ENCODE results near the gene NFIL3. TPM values are rescaled to one million over a fixed set of nuclear protein-coding genes. Genes with fewer than 3 reads are reported as not detected.

The NFIL3 gene
- total RNA-seq, 2 experiments from 2014 or later: 6.2 to 11.9 TPM

- H3K79me2 ChIP-seq (ENCODE audit: insufficient read depth, low read depth, low read length): no peaks in the 10 kb centered on the region
- H3K4me1 ChIP-seq (ENCODE audit: insufficient read depth, low read length, poor library complexity, severe bottlenecking): peaks cover 10% of the 10 kb centered on the region
- ChIA-PET POLR2A (interaction anchor here (0.9 to 1.0 kb wide), 2 partner anchors 395 to 514 kb away, joined by 3 to 4 read pairs; no protein-coding TSS in a partner anchor), CTCF (ENCODE audit: unreplicated experiment) (no interaction called here)
- no peak for DNase-seq (ENCODE audit: low spot score)
- no peaks in the 10 kb centered on the region for H3K36me3 ChIP-seq (ENCODE audit: insufficient read depth, low read length)
- H3K4me2 ChIP-seq (ENCODE audit: low read length): no peak overlapping the region
- H3K9me2 ChIP-seq (ENCODE audit: insufficient read depth, low read length): no peaks in the 10 kb centered on the region
- no peak overlapping the region for H3K27ac ChIP-seq (ENCODE audit: low read depth, low read length, poor library complexity, severe bottlenecking)
- BruUV-seq (replicated peaks): no TSS peak
- H2AFZ ChIP-seq (ENCODE audit: low read length): no peak overlapping the region
- intact Hi-C loops (cut with micrococcal nuclease; ENCODE audit: unreplicated experiment): no loop called here
- H3K4me3 ChIP-seq (ENCODE audit: low read depth, low read length, poor library complexity, severe bottlenecking): no peak overlapping the region
- no peaks in the 10 kb centered on the region for H4K20me1 ChIP-seq (ENCODE audit: insufficient read depth, low read length)
- H3K9me3 ChIP-seq (ENCODE audit: low read length): no peaks in the 10 kb centered on the region
- TF ChIP-seq EZH2phosphoT487 (IDR thresholded peaks at IDR 0.05; ENCODE audit: borderline replicate concordance, low read depth, low read length) (no peak), CTCF (conservative IDR thresholded peaks at IDR 0.05; ENCODE audit: low read length) (no peak)
These were observed 5.9 kb upstream of the NFIL3 start for GRCh38 chr9:91429501-91429900.

GRCh38 chr9:91428927-91429351 lies 5.3 kb upstream of the NFIL3 start:
- Histone ChIP-seq H3K79me2 (ENCODE audit: insufficient read depth, low read depth, low read length) (no peaks in the 10 kb centered on the region), H2AFZ (ENCODE audit: low read length) (no peak overlapping the region), H3K4me1 (ENCODE audit: insufficient read depth, low read length, poor library complexity, severe bottlenecking) (peaks cover 12% of the 10 kb centered on the region), H3K4me3 (ENCODE audit: low read depth, low read length, poor library complexity, severe bottlenecking) (no peak overlapping the region), H3K4me2 (ENCODE audit: low read length) (no peak overlapping the region), H4K20me1 (ENCODE audit: insufficient read depth, low read length) (no peaks in the 10 kb centered on the region), H3K27ac (ENCODE audit: low read depth, low read length, poor library complexity, severe bottlenecking) (no peak overlapping the region), H3K9me3 (ENCODE audit: low read length) (no peaks in the 10 kb centered on the region), H3K36me3 (ENCODE audit: insufficient read depth, low read length) (no peaks in the 10 kb centered on the region), H3K9me2 (ENCODE audit: insufficient read depth, low read length) (no peaks in the 10 kb centered on the region)
- intact Hi-C loops (cut with micrococcal nuclease; ENCODE audit: unreplicated experiment): no loop called here
- no TSS peak for BruUV-seq (replicated peaks)
- ChIA-PET POLR2A (interaction anchor here (0.9 to 1.0 kb wide), 2 partner anchors 394 to 513 kb away, joined by 3 to 4 read pairs; no protein-coding TSS in a partner anchor), CTCF (ENCODE audit: unreplicated experiment) (no interaction called here)
- TF ChIP-seq EZH2phosphoT487 (IDR thresholded peaks at IDR 0.05; ENCODE audit: borderline replicate concordance, low read depth, low read length) (no peak), CTCF (conservative IDR thresholded peaks at IDR 0.05; ENCODE audit: low read length) (no peak)
- no peak for DNase-seq (ENCODE audit: low spot score)

- TF ChIP-seq EZH2phosphoT487 (IDR thresholded peaks at IDR 0.05; ENCODE audit: borderline replicate concordance, low read depth, low read length): no peak
- no peak for TF ChIP-seq CTCF (conservative IDR thresholded peaks at IDR 0.05; ENCODE audit: low read length)
- H3K9me3 ChIP-seq (ENCODE audit: low read length): no peaks in the 10 kb centered on the region
- ChIA-PET CTCF (ENCODE audit: unreplicated experiment) (no interaction called here), POLR2A (interaction anchor here (0.9 kb wide), 1 partner anchor 394 kb away, joined by 4 read pairs; no protein-coding TSS in a partner anchor)
- H3K27ac ChIP-seq (ENCODE audit: low read depth, low read length, poor library complexity, severe bottlenecking): no peak overlapping the region
- no peaks in the 10 kb centered on the region for H3K9me2 ChIP-seq (ENCODE audit: insufficient read depth, low read length)
- H3K4me1 ChIP-seq (ENCODE audit: insufficient read depth, low read length, poor library complexity, severe bottlenecking): peaks cover 12% of the 10 kb centered on the region
- no peak overlapping the region for H3K4me2 ChIP-seq (ENCODE audit: low read length)
- intact Hi-C loops (cut with micrococcal nuclease; ENCODE audit: unreplicated experiment): no loop called here
- H3K4me3 ChIP-seq (ENCODE audit: low read depth, low read length, poor library complexity, severe bottlenecking): no peak overlapping the region
- H3K79me2 ChIP-seq (ENCODE audit: insufficient read depth, low read depth, low read length): no peaks in the 10 kb centered on the region
- H3K36me3 ChIP-seq (ENCODE audit: insufficient read depth, low read length): no peaks in the 10 kb centered on the region
- DNase-seq (ENCODE audit: low spot score): no peak
- no peaks in the 10 kb centered on the region for H4K20me1 ChIP-seq (ENCODE audit: insufficient read depth, low read length)
- BruUV-seq (replicated peaks): no TSS peak
- H2AFZ ChIP-seq (ENCODE audit: low read length): no peak overlapping the region
These were observed 4.8 kb upstream of the NFIL3 start for GRCh38 chr9:91428436-91428835.
